Measurements from ENCODE around the gene PIK3R1.
A peak's percentile ranks its signal among the peaks of the same experiment; 100 is the strongest.

PIK3R1 gene

GRCh38 chr5:68222824-68223354, 7.3 kb downstream of the PIK3R1 start:
- H3K4me1 ChIP-seq (ENCODE audit: control insufficient read depth in 1 of 2, insufficient read depth in 1 of 2, low read depth in 1 of 2, low read length in 1 of 2) = peaks cover 67 to 85% of the 10 kb centered on the region in 2 experiments
- no peak overlapping the region for H3K27ac ChIP-seq
- TF ChIP-seq CTCF (IDR thresholded peaks at IDR 0.05) = no peak
- peaks cover 16% of the 10 kb centered on the region for H3K36me3 ChIP-seq
- H3K27me3 ChIP-seq = no peaks in the 10 kb centered on the region
- H3K9me3 ChIP-seq = no peaks in the 10 kb centered on the region
- H3K4me3 ChIP-seq (ENCODE audit: low read depth in 1 of 2, low read length in 1 of 2) = no peak overlapping the region

DNA sequence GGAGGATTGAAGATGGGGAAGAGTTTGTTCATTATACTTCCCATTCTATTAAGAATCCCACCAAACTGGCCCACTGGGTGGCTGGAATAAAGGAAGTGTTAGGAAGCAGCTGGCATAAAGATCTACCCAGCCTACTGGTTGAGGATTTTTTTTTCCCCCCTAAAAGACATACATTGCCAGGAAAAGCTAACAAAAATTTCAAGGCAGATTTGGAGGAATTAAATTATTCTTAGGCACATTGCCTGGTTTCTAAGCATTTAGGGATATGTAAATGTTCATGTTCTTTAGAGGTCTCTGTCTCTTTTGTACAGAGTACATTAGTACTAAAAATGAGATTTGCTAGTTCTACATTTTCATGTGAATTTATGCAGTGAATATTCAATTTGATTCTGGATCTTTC, 8.3 kb downstream of the PIK3R1 start:
- Histone ChIP-seq H3K4me1 (ENCODE audit: control insufficient read depth in 1 of 2, insufficient read depth in 1 of 2, low read depth in 1 of 2, low read length in 1 of 2) (peaks cover 57 to 75% of the 10 kb centered on the region in 2 experiments), H3K36me3 (peaks cover 16% of the 10 kb centered on the region), H3K9me3 (no peaks in the 10 kb centered on the region), H3K4me3 (ENCODE audit: low read depth in 1 of 2, low read length in 1 of 2) (no peak overlapping the region), H3K27ac (peak overlapping the region; percentile 42), H3K27me3 (no peaks in the 10 kb centered on the region)
- TF ChIP-seq CTCF (IDR thresholded peaks at IDR 0.05) = no peak

DNA sequence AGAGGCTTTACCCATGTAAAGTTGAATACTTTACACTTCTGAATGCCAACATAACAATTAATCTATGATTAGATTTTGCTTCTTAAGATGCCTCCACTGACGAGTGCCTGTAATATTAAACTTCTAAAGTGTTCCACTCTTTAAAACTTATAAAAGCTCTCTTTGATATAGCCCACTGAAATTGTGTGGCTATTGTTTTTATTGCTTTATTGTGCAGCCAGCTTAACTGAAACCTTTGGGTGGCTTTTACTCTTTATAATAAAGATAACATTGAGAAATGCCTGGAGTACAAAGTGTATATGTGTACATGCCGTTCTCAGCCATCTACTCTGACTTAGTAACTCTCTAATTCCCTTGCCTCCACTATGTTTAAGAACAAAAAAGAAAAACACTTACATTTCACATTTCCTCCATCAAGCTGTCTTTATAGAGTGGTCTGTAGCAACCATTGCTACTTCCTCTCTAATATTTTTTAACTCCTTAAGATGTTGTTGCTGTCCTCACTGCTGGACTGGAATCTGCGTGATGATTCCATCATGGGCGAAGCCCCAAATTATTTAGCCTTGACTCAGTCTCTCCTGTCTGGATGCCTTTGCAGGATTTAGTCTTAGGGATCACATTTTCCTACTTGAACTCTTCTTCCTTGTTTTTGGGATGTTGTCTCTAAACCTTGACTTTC, 9.1 kb downstream of the PIK3R1 start:
- peaks cover 16% of the 10 kb centered on the region for H3K36me3 ChIP-seq
- H3K4me1 ChIP-seq (ENCODE audit: control insufficient read depth in 1 of 2, insufficient read depth in 1 of 2, low read depth in 1 of 2, low read length in 1 of 2) = peaks cover 52 to 68% of the 10 kb centered on the region in 2 experiments
- no peak for TF ChIP-seq CTCF (IDR thresholded peaks at IDR 0.05)
- H3K27ac ChIP-seq = peak overlapping the region; percentile 72
- no peaks in the 10 kb centered on the region for H3K27me3 ChIP-seq
- H3K4me3 ChIP-seq (ENCODE audit: low read depth in 1 of 2, low read length in 1 of 2) = peak overlapping the region; percentile 10 to 14
- no peaks in the 10 kb centered on the region for H3K9me3 ChIP-seq

- peak overlapping the region; percentile 72 for H3K27ac ChIP-seq
- peaks cover 52 to 62% of the 10 kb centered on the region in 2 experiments for H3K4me1 ChIP-seq (ENCODE audit: control insufficient read depth in 1 of 2, insufficient read depth in 1 of 2, low read depth in 1 of 2, low read length in 1 of 2)
- H3K4me3 ChIP-seq (ENCODE audit: low read depth in 1 of 2, low read length in 1 of 2) = peak overlapping the region; percentile 10 to 14
These were observed 9.8 kb downstream of the PIK3R1 start for GRCh38 chr5:68225188-68225910.

More at GRCh38 chr5:68225188-68225910, 9.8 kb downstream of the PIK3R1 start:
- peaks cover 16% of the 10 kb centered on the region for H3K36me3 ChIP-seq
- no peaks in the 10 kb centered on the region for H3K27me3 ChIP-seq
- H3K9me3 ChIP-seq = no peaks in the 10 kb centered on the region
- TF ChIP-seq CTCF (IDR thresholded peaks at IDR 0.05) = no peak

All from neutrophil (primary cell).